GM18951 (cell line): ENCODE data around the gene DHRS1.
"Not testable (repeated sequence)": the region's sequence is repeated elsewhere in the genome, so short reads cannot be mapped to it uniquely, and the experiment has no call there.

ENCODE experiments used
- POLR2A ChIP-seq: IDR thresholded peaks from 4 replicates; pipeline ENCODE4 v1.6.1; 2011; ENCODE audit warnings: mild to moderate bottlenecking; ENCODE audit not compliant: insufficient read length, insufficient read depth; ENCODE audit errors: extremely low read depth
- in situ Hi-C: fragments of 300-500 bp; cut with MboI; formaldehyde crosslinking; loops from one replicate; pipeline ENCODE4 v1.12.0; 2022; ENCODE audit warnings: low sequenced_read_pairs, mixed read lengths, inconsistent platforms; ENCODE audit not compliant: unreplicated experiment

The DHRS1 gene

GRCh38 chr14:24334431-24335291 is 35.1 kb upstream of the DHRS1 start, which contains the start of gene ADCY4:
TSS of gene ADCY4 (minus strand) at chr14:24335071. CDS start at chr14:24334652, 419 bp downstream.
- no peak for TF ChIP-seq POLR2A
- in situ Hi-C loops = loop anchor here (10.0 kb wide), 1 partner anchor 100 kb away; no protein-coding TSS in a partner anchor

- in situ Hi-C loops = loop anchor here (10.0 kb wide), 1 partner anchor 102 kb away; no protein-coding TSS in a partner anchor
- TF ChIP-seq POLR2A = no peak
Observed at GRCh38 chr14:24332268-24332993, 32.9 kb upstream of the DHRS1 start.

GRCh38 chr14:24331731-24332267 is 32.2 kb upstream of the DHRS1 start:
- TF ChIP-seq POLR2A = no peak
- in situ Hi-C loops = loop anchor here (10.0 kb wide), 1 partner anchor 103 kb away; no protein-coding TSS in a partner anchor

- TF ChIP-seq POLR2A = no peak
- in situ Hi-C loops = loop anchor here (10.0 kb wide), 1 partner anchor 104 kb away; no protein-coding TSS in a partner anchor
Observed at GRCh38 chr14:24330973-24331674, 31.5 kb upstream of the DHRS1 start.

GRCh38 chr14:24329736-24330135 is 30.2 kb upstream of the DHRS1 start:
- in situ Hi-C loops = loop anchor here (10.0 kb wide), 1 partner anchor 105 kb away; no protein-coding TSS in a partner anchor
- TF ChIP-seq POLR2A = no peak

- TF ChIP-seq POLR2A = no peak
- in situ Hi-C loops = no loop called here
Observed at GRCh38 chr14:24329073-24329663, 29.6 kb upstream of the DHRS1 start.

GRCh38 chr14:24327914-24328313 is 28.3 kb upstream of the DHRS1 start:
- in situ Hi-C loops = not testable (repeated sequence)

GRCh38 chr14:24327303-24327702 is 27.7 kb upstream of the DHRS1 start:
- no peak for TF ChIP-seq POLR2A
- in situ Hi-C loops = no loop called here

- in situ Hi-C loops = no loop called here
- TF ChIP-seq POLR2A = no peak
Observed at GRCh38 chr14:24325963-24326362, 26.4 kb upstream of the DHRS1 start.

GRCh38 chr14:24325041-24325530 is 25.5 kb upstream of the DHRS1 start:
- no peak for TF ChIP-seq POLR2A
- in situ Hi-C loops = no loop called here

- in situ Hi-C loops = no loop called here
- TF ChIP-seq POLR2A = no peak
Observed at GRCh38 chr14:24324024-24324423, 24.4 kb upstream of the DHRS1 start.

GRCh38 chr14:24323341-24323740 is 23.8 kb upstream of the DHRS1 start:
- in situ Hi-C loops = no loop called here
- TF ChIP-seq POLR2A = no peak
